ENCODE results near the gene MRGPRF.

MRGPRF gene

GRCh38 chr11:68996376-68997123 is 16.5 kb downstream of the MRGPRF start:
- DNase-seq (no peak), ATAC-seq (no peak)
- no peaks in the 10 kb centered on the region for H3K36me3 Mint-ChIP-seq (ENCODE audit: low read depth)
- H3K27me3 Mint-ChIP-seq: peaks cover 25% of the 10 kb centered on the region
- H3K4me3 Mint-ChIP-seq: no peak overlapping the region
- H3K4me1 Mint-ChIP-seq: no peaks in the 10 kb centered on the region
- no peaks in the 10 kb centered on the region for H3K9me3 Mint-ChIP-seq
- H3K27ac Mint-ChIP-seq: no peak overlapping the region

DNA sequence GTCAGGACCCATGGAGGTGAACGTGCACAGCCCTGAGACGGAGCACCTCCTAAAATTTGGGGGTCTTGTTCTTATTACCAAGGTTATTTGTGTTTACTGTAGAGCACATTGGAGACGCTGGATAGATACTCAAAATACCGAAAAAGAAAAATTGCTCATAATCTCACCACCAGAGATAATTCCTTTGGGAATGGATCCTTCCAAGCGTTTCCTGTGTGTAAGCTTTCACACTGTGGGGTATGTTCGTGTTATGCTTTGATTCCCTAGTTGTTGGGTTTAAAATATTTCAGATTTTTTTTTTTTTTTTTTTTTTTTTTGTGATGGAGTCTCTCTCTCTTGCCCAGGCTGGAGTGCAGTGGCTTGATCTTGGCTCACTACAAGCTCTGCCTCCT is 18.2 kb downstream of the MRGPRF start:
- Mint-ChIP-seq H3K4me1 (no peaks in the 10 kb centered on the region), H3K4me3 (no peak overlapping the region)

GRCh38 chr11:68994161-68994893 is 18.7 kb downstream of the MRGPRF start:
- Mint-ChIP-seq H3K9me3 (no peaks in the 10 kb centered on the region), H3K27ac (no peak overlapping the region), H3K4me3 (no peak overlapping the region)

More for the DNA sequence above, 18.2 kb downstream of the MRGPRF start:
- Mint-ChIP-seq H3K27me3 (peaks cover 32% of the 10 kb centered on the region), H3K27ac (no peak overlapping the region), H3K36me3 (ENCODE audit: low read depth) (no peaks in the 10 kb centered on the region), H3K9me3 (no peaks in the 10 kb centered on the region)
- DNase-seq (no peak), ATAC-seq (no peak)

DNA sequence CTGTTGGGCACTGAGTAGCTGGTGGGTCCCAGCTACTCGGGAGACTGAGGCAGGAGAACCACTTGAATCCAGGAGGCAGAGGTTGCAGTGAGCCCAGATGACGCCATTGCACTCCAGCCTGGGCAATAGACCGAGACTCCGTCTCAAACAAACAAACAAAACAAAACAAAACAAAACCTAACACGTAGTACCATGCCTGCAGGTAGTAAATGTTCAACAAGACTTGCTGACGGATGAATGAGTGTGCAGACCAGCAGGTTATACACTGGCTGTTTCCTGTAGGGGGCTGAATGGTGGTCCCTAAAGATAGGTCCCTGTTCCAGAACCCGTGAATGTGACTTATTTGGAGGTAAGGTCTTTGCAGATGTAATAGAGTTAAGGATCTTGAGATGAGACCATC is 19.5 kb downstream of the MRGPRF start:
- DNase-seq (no peak), ATAC-seq (no peak)
- Mint-ChIP-seq H3K27me3 (peaks cover 29% of the 10 kb centered on the region), H3K4me1 (no peaks in the 10 kb centered on the region), H3K9me3 (no peaks in the 10 kb centered on the region), H3K36me3 (ENCODE audit: low read depth) (no peaks in the 10 kb centered on the region), H3K4me3 (no peak overlapping the region), H3K27ac (no peak overlapping the region)

More at GRCh38 chr11:68994161-68994893, 18.7 kb downstream of the MRGPRF start:
- DNase-seq: no peak
- H3K27me3 Mint-ChIP-seq: peaks cover 33% of the 10 kb centered on the region
- no peaks in the 10 kb centered on the region for H3K4me1 Mint-ChIP-seq
- no peak for ATAC-seq
- no peaks in the 10 kb centered on the region for H3K36me3 Mint-ChIP-seq (ENCODE audit: low read depth)

DNA sequence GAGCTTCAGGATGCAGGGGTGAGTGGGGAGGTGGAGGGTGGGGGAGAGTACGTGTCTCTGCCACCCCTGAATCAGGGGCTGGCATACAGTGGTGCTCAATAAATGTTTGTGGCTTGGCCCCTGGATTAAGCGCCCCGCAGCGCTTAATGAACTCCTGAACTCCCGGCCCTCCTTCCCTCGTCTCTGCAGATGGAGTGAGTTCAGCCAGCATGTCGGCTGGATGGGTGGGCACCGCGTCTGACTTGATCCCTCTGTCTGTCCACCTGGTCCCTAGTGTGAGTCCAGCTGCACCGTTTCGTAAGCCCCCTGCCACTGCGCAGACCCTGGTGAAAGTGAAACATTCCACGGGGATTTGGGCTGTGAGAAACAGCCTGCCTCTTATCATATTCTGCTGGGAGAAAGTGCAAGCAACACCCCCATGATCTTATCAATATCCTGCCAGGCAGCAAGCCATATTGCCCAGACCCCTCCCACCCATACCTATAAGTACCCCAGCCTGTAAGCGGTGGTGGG is 20.2 kb downstream of the MRGPRF start:
- H3K27ac Mint-ChIP-seq: no peak overlapping the region

GRCh38 chr11:68990995-68991780 is 21.9 kb downstream of the MRGPRF start:
- H3K4me1 Mint-ChIP-seq: no peaks in the 10 kb centered on the region
- H3K27me3 Mint-ChIP-seq: peaks cover 35% of the 10 kb centered on the region
- H3K9me3 Mint-ChIP-seq: peaks cover 12% of the 10 kb centered on the region
- H3K27ac Mint-ChIP-seq: no peak overlapping the region
- no peaks in the 10 kb centered on the region for H3K36me3 Mint-ChIP-seq (ENCODE audit: low read depth)
- ATAC-seq: no peak
- H3K4me3 Mint-ChIP-seq: no peak overlapping the region
- DNase-seq: no peak

More for the DNA sequence above, 20.2 kb downstream of the MRGPRF start:
- no peak overlapping the region for H3K4me3 Mint-ChIP-seq
- H3K36me3 Mint-ChIP-seq (ENCODE audit: low read depth): no peaks in the 10 kb centered on the region
- no peaks in the 10 kb centered on the region for H3K4me1 Mint-ChIP-seq
- H3K27me3 Mint-ChIP-seq: peaks cover 29% of the 10 kb centered on the region
- ATAC-seq (no peak), DNase-seq (no peak)
- H3K9me3 Mint-ChIP-seq: no peaks in the 10 kb centered on the region

DNA sequence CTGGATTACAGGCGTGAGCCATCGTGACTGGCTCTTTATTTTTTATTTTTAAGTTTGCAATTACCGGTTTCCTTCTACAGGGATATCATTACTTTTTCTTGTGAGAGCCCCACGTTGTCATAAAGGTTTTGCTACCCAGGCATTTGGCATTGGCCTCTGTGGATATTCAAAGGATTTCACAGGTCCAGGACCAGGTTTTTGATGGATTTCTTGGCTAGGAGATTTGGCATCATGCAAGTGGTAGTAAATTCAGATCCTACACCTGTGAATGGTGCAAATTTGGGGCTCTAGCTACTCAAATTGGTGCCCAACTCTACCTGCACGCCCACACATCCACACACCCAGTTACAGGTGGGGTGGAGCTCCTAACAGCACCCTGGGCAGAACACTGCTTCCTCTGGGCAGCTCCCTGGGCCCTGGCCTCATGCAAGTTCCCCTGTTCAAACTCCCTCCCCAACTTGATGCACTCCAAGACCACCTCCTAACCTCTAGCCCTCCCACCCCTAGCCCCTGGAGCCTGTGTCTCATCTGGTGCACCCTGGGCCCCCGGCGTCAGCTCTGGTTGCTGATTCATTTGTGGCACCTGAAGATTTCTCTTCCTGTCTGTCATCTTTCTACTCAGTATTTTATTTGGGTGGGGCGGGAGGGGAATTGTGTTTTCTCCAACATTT is 23.0 kb downstream of the MRGPRF start:
- Mint-ChIP-seq H3K4me3 (no peak overlapping the region), H3K27me3 (peaks cover 36% of the 10 kb centered on the region), H3K36me3 (ENCODE audit: low read depth) (no peaks in the 10 kb centered on the region), H3K9me3 (peaks cover 12% of the 10 kb centered on the region), H3K27ac (no peak overlapping the region), H3K4me1 (no peaks in the 10 kb centered on the region)
- ATAC-seq (no peak), DNase-seq (no peak)

DNA sequence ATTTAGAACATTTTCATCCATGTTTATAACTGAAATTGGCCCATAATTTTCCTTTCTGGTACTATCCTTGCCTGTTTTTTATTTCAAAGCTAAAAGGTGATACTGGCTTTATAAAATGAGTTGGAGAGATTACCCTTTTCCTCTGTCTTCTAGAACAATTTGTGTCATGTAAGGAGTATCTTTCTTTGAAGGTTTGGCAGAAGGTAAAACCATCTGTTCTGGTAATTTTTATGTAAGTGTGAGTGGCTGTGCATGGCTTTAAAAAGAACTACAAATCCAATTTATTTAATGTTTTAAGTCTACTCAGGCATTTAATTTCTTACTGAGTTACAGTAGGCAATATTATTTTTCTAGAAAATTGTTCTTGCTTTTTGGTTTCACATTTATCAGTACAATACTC is 24.6 kb downstream of the MRGPRF start:
- no peaks in the 10 kb centered on the region for H3K4me1 Mint-ChIP-seq
- no peak overlapping the region for H3K4me3 Mint-ChIP-seq
- no peaks in the 10 kb centered on the region for H3K36me3 Mint-ChIP-seq (ENCODE audit: low read depth)
- H3K27me3 Mint-ChIP-seq: peaks cover 29% of the 10 kb centered on the region
- no peak for DNase-seq
- H3K9me3 Mint-ChIP-seq: peaks cover 12% of the 10 kb centered on the region
- no peak for ATAC-seq
- H3K27ac Mint-ChIP-seq: no peak overlapping the region

DNA sequence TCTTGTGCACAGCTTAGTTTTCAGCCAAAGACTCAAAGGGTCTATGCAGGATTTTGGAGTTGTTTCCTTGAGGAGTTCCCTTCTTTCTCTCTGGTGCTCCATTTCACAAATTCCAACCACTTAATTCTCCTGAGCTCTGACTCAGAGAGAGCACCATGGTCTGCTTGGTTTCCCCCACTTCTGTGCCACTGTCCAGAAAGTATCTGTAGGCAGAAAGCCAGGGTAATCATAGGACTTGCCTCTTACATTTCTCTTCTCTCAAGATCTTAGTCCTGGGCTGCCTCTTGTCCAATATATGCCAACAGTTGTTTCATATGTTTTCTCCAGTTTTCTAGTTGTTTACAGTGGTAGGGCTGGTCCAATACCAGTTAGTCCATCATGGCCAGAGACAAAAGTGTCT is 25.8 kb downstream of the MRGPRF start:
- H3K27me3 Mint-ChIP-seq: peaks cover 20% of the 10 kb centered on the region
- no peak for DNase-seq
- H3K9me3 Mint-ChIP-seq: peaks cover 12% of the 10 kb centered on the region
- ATAC-seq: no peak
- H3K4me3 Mint-ChIP-seq: no peak overlapping the region
- H3K36me3 Mint-ChIP-seq (ENCODE audit: low read depth): no peaks in the 10 kb centered on the region
- no peak overlapping the region for H3K27ac Mint-ChIP-seq
- H3K4me1 Mint-ChIP-seq: no peaks in the 10 kb centered on the region

DNA sequence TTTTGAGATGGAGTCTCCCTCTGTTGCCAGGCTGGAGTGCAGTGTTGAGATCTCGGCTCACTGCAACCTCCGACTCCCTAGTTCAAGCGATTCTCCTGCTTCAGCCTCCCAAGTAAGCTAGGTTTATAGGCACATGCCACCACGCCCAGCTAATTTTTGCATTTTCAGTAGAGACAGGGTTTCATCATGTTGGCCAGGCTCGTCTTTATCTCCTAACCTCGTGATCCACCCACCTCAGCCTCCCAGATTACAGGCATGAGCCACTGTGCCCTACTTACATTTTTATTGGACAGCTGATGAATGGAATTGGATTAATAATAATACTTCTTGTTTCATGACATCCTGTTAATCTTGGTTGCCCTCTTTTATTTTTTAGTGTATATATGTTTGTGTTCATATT is 29.2 kb downstream of the MRGPRF start:
- ATAC-seq (no peak), DNase-seq (no peak)
- H3K27ac Mint-ChIP-seq: no peak overlapping the region
- H3K4me1 Mint-ChIP-seq: no peaks in the 10 kb centered on the region
- peaks cover 12% of the 10 kb centered on the region for H3K9me3 Mint-ChIP-seq
- peaks cover 13% of the 10 kb centered on the region for H3K27me3 Mint-ChIP-seq
- no peak overlapping the region for H3K4me3 Mint-ChIP-seq
- no peaks in the 10 kb centered on the region for H3K36me3 Mint-ChIP-seq (ENCODE audit: low read depth)

DNA sequence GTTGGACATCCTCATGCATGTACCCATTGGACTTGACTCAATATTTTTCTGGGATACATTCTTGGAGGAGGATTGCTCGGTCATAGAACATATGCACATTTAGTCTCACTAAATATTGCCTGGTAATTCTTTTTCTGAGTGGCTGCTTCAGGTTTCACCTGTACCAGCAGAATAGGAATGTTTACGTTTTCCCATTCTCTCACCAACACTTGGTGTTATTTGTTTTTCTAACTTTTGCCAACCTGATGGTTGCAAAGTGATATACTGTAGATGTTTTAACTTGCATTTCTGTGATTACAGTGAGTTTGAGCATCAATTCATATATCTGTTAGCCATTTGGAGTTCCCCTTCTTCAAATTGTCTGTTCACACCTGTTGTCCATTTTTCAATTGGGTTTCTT is 30.9 kb downstream of the MRGPRF start:
- Mint-ChIP-seq H3K27ac (no peak overlapping the region), H3K4me3 (no peak overlapping the region), H3K36me3 (ENCODE audit: low read depth) (no peaks in the 10 kb centered on the region), H3K27me3 (peaks cover 10% of the 10 kb centered on the region), H3K4me1 (no peaks in the 10 kb centered on the region), H3K9me3 (peaks cover 8% of the 10 kb centered on the region)
- no peak for ATAC-seq
- DNase-seq: no peak

GRCh38 chr11:68980776-68981065 is 32.3 kb downstream of the MRGPRF start, which contains the start of gene MRGPRD:
MRGPRD (minus strand) TSS chr11:68980986; CDS start chr11:68980986, 0 bp downstream.
- Mint-ChIP-seq H3K36me3 (ENCODE audit: low read depth) (no peaks in the 10 kb centered on the region), H3K4me1 (no peaks in the 10 kb centered on the region), H3K9me3 (no peaks in the 10 kb centered on the region), H3K27ac (no peak within 1 kb of the TSS), H3K4me3 (no peak within 1 kb of the TSS), H3K27me3 (peaks cover 7% of the 10 kb centered on the region)
- DNase-seq (no peak), ATAC-seq (no peak)

DNA sequence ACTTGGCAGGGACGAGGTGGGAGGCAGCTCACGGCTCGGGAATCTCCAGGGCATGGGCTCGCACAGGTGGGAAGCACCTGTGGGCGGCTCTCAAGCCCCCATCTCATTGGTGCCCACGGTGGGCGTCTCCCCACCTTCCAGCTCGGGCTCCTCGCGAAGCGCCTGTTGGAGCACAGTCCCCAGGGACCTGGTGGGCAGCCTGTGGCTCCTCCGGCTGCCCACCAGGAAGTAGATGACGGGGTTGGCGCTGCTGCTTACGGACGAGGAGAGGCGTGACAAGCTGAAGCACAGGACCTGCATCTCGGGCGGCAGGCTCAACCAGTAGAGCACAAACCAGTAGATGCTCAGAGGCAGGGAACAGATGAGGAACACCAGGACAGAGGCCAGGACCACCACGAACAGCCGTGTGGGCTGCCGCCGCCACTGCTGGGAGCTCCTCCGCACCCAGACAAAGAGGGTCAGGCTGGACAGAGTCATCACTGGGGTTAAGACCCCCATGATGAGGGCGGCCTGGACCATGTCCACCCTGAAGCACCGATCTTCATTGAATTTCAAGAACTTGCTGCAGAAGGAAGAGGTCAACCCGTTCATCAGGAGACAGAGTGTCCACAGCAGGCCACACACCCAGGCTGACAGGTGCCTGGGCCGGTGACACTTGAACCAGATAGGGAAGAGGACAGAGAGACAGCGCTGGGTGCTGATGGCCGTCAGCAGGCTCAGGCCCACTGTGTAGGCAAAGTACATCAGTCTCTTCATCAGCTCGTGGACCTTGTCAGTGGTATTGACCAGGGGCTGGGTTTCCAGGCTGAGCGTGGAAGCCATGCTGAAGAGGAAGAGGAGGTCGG is 32.9 kb downstream of the MRGPRF start:
- ATAC-seq: no peak
- Mint-ChIP-seq H3K27ac (no peak overlapping the region), H3K4me1 (no peaks in the 10 kb centered on the region), H3K9me3 (no peaks in the 10 kb centered on the region), H3K36me3 (ENCODE audit: low read depth) (no peaks in the 10 kb centered on the region), H3K4me3 (no peak overlapping the region), H3K27me3 (peaks cover 7% of the 10 kb centered on the region)
- no peak for DNase-seq
